Lung (tissue), 12 donors: ENCODE data around the gene CHST11. TPM values are rescaled to one million over a fixed set of nuclear protein-coding genes. Genes with fewer than 3 reads are reported as not detected.

Experiments
- ATAC-seq: fragments of 200-7000 bp; cut with Tn5 transposase; one replicate; pipeline ENCODE4 v1.9.1; 2020; ENCODE audit warnings: moderate number of reproducible peaks; ENCODE audit not compliant: insufficient read depth, low FRiP score
- DNase-seq, 3 donors: peaks; one replicate each; pipeline ENCODE4 v3.0.0-alpha.2; 2013 to 2017
- H3K27ac ChIP-seq, 2 donors: one replicate each; pipeline ENCODE4 v1.5.1; 2013; ENCODE audit warnings: mild to moderate bottlenecking in 2 of 2, moderate library complexity in 2 of 2, control low read depth in 1 of 2, inconsistent platforms in 1 of 2, low read depth in 1 of 2, low read length in 1 of 2
- H3K27me3 ChIP-seq, 3 donors: one replicate each; pipeline ENCODE4 v1.5.1; 2013; ENCODE audit warnings: low read length in 2 of 3; ENCODE audit not compliant: control insufficient read depth in 3 of 3, insufficient read depth in 3 of 3
- H3K36me3 ChIP-seq, 4 donors: one replicate each; pipeline ENCODE4 v1.5.1; 2013; ENCODE audit warnings: low read length in 4 of 4, mild to moderate bottlenecking in 1 of 4, moderate library complexity in 1 of 4; ENCODE audit not compliant: control insufficient read depth in 4 of 4, insufficient read depth in 4 of 4
- H3K4me1 ChIP-seq, 5 donors: one replicate each; pipeline ENCODE4 v1.5.1; 2013; ENCODE audit warnings: low read length in 5 of 5, mild to moderate bottlenecking in 2 of 5, moderate library complexity in 1 of 5; ENCODE audit not compliant: control insufficient read depth in 5 of 5, insufficient read depth in 5 of 5
- H3K4me3 ChIP-seq: one replicate; pipeline ENCODE4 v1.5.1; 2013; ENCODE audit warnings: mild to moderate bottlenecking, control low read depth, moderate library complexity
- H3K9ac ChIP-seq, 2 donors: one replicate each; pipeline ENCODE4 v1.5.1; 2013; ENCODE audit warnings: low read length in 2 of 2, control low read depth in 1 of 2; ENCODE audit not compliant: insufficient read depth in 1 of 2
- H3K9me3 ChIP-seq, 4 donors: one replicate each; pipeline ENCODE4 v1.5.1; 2013; ENCODE audit warnings: low read length in 3 of 4, mild to moderate bottlenecking in 1 of 4, moderate library complexity in 1 of 4; ENCODE audit not compliant: control insufficient read depth in 4 of 4, insufficient read depth in 3 of 4
- WGBS, 2 donors: extraction: QIAGEN DNeasy Blood & Tissue Kit; methylation state at CpG; one replicate each; pipeline ENCODE4 v1.1.7; 2013; 5-methylcytosine and 5-hydroxymethylcytosine counted together
- polyA plus RNA-seq, 2 donors: library from polyadenylated mRNA; stranded (reverse); fragments of 200-250 nt; gene quantifications; one replicate each; pipeline ENCODE4 v1.2.1, GENCODE V29; 2013
- total RNA-seq, 2 donors: library from RNA; depleted of rRNA in 1 of 2; stranded (reverse); fragments of >200 nt in 1 of 2; gene quantifications; one replicate each; pipeline ENCODE4 v1.2.1, GENCODE V29; 2014 to 2021
- TF ChIP-seq, protein P1 (sequence below): IDR thresholded peaks from 2 replicates; pipeline ENCODE4 v1.5.1; 2012; ENCODE audit warnings: mild to moderate bottlenecking; ENCODE audit errors: control extremely low read depth, extremely low read depth
- donor health status: control.
- donor health status: control.
- donor health status: Bipolar disorder and iron deficiency.
- donor health status: healthy.
- donor health status: DM: yes; HTN: yes; CAD: no.

Gene CHST11
- total and polyA plus RNA-seq, 4 donors = 9.0 to 63.2 (median 27.7) TPM

DNA sequence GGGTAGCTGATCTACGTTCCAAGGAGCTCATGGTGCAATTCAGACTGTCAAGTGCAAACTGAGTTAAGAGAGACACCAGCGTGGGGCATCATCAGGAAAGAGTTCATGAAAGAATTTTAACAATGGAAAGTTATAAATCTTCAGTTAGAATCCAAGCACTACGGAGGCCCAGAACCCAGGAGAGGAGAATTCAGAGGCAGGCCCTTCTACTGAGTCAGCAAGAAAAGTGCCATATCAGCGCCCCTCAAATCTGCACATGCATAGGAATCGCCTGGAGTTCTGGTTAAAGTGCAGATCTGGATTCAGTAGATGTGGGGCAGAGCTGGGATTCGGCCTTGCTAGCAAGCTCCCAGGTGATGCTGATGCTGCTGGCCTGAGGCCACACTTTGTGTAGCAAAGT lies 45.9 kb downstream of the CHST11 start:
- WGBS, 2 donors = 77 to 95% methylated on average over 6 of the region's 6 CpGs

DNA sequence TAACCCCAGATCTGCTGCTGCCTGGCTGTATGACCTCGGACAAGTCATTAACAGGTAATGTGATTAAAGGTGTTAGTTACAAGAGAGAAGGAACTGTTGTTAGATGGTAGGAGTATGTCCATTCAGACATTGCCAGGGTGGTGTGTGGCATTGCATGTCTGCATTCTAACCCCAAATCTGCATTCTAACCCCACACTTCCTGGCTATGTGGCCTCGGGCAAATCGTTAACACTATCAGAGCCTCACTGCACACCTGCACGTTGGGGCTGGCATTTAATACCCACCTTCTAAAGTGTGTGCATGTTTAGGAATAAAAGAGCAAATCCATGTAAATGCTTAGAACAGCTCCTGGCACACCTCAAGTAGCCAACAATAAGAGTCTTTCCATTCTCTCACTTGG lies 46.4 kb downstream of the CHST11 start:
- DNase-seq = no peak
- H3K9ac ChIP-seq = no peak overlapping the region
- peaks cover 0 to 29% (median 15%) of the 10 kb centered on the region in 5 donors for H3K4me1 ChIP-seq
- H3K27me3 ChIP-seq = no peaks in the 10 kb centered on the region
- TF ChIP-seq, protein P1, sequence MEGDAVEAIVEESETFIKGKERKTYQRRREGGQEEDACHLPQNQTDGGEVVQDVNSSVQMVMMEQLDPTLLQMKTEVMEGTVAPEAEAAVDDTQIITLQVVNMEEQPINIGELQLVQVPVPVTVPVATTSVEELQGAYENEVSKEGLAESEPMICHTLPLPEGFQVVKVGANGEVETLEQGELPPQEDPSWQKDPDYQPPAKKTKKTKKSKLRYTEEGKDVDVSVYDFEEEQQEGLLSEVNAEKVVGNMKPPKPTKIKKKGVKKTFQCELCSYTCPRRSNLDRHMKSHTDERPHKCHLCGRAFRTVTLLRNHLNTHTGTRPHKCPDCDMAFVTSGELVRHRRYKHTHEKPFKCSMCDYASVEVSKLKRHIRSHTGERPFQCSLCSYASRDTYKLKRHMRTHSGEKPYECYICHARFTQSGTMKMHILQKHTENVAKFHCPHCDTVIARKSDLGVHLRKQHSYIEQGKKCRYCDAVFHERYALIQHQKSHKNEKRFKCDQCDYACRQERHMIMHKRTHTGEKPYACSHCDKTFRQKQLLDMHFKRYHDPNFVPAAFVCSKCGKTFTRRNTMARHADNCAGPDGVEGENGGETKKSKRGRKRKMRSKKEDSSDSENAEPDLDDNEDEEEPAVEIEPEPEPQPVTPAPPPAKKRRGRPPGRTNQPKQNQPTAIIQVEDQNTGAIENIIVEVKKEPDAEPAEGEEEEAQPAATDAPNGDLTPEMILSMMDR = no peak
- WGBS, 2 donors = 61 to 85% methylated on average over 4 of the region's 4 CpGs
- ATAC-seq = no peak
- H3K4me3 ChIP-seq = no peak overlapping the region
- peaks cover 0 to 2% (median 0%) of the 10 kb centered on the region in 4 donors for H3K36me3 ChIP-seq
- H3K27ac ChIP-seq = no peak overlapping the region
- H3K9me3 ChIP-seq = no peaks in the 10 kb centered on the region

More for the DNA sequence above, 45.9 kb downstream of the CHST11 start:
- H3K27ac ChIP-seq = no peak overlapping the region
- H3K27me3 ChIP-seq = no peaks in the 10 kb centered on the region
- H3K9me3 ChIP-seq = no peaks in the 10 kb centered on the region
- H3K4me1 ChIP-seq = peaks cover 0 to 25% (median 14%) of the 10 kb centered on the region in 5 donors
- H3K36me3 ChIP-seq = peaks cover 0 to 2% (median 0%) of the 10 kb centered on the region in 4 donors
- no peak overlapping the region for H3K9ac ChIP-seq
- TF ChIP-seq, protein P1 = no peak
- no peak overlapping the region for H3K4me3 ChIP-seq
- DNase-seq = no peak
- no peak for ATAC-seq

DNA sequence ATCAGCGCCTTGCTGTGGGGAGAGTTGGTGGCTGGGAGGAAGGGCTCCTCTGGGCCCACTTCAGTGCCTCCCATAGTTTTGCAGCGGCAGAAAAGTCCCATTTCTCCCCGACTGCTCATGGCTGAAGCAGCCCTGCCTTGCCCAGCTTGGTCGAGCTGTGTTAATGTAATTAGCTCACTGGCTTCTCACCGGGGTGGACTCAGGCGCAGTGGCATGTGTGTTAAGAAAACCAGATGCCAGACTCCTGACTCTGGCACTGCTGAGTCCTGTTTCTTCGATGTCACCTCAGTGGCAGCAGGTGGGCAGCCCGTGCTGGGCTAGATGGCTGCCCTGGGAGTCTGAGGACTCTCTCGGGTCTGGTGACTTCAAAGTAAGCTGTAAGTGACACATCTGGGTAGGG lies 47.4 kb downstream of the CHST11 start:
- ATAC-seq (no peak), DNase-seq (no peak)
- 90 to 91% methylated on average over 9 of the region's 9 CpGs for WGBS, 2 donors
- Histone ChIP-seq H3K27ac (no peak overlapping the region), H3K4me1 (peaks cover 0 to 28% (median 17%) of the 10 kb centered on the region in 5 donors), H3K36me3 (peaks cover 0 to 2% (median 0%) of the 10 kb centered on the region in 4 donors), H3K9ac (no peak overlapping the region), H3K4me3 (no peak overlapping the region), H3K27me3 (no peaks in the 10 kb centered on the region), H3K9me3 (no peaks in the 10 kb centered on the region)
- TF ChIP-seq, protein P1 = no peak
